K562 (cell line): ENCODE results near the gene RUSC1. TPM values are rescaled to one million over a fixed set of nuclear protein-coding genes. Genes with fewer than 3 reads are reported as not detected.
A peak's percentile ranks its signal among the peaks of the same experiment; 100 is the strongest.

Experiments used
- BCOR ChIP-seq: fragments of 450-650 bp; IDR thresholded peaks from 2 replicates; pipeline ENCODE4 v1.6.1; 2016
- BRD9 ChIP-seq: fragments of 450-650 bp; IDR thresholded peaks from 2 replicates; pipeline ENCODE4 v1.6.1; 2018; ENCODE audit warnings: low read depth; ENCODE audit not compliant: partially characterized antibody
- ELK1 ChIP-seq: sonication (generic); formaldehyde crosslinking; IDR thresholded peaks from 2 replicates; pipeline ENCODE4 v1.8.1; 2022; ENCODE audit warnings: missing genetic modification reagents
- HDGF ChIP-seq: fragments of 450-650 bp; IDR thresholded peaks from 2 replicates; pipeline ENCODE4 v1.6.1; 2016
- KDM2B ChIP-seq: fragments of 250-450 bp; sonication (Bioruptor Pico); IDR thresholded peaks from 2 replicates; pipeline ENCODE4 v1.8.0; 2021; ENCODE audit warnings: mild to moderate bottlenecking, moderate library complexity
- L3MBTL2 ChIP-seq: fragments of 450-650 bp; IDR thresholded peaks from 2 replicates; pipeline ENCODE4 v1.6.1; 2016; ENCODE audit warnings: mild to moderate bottlenecking, moderate library complexity
- NFE2L1 ChIP-seq: fragments of 450-650 bp; IDR thresholded peaks from 2 replicates; pipeline ENCODE4 v1.6.1; 2016; ENCODE audit warnings: missing genetic modification characterization, low read depth, mild to moderate bottlenecking, missing compliant biosample characterization, moderate library complexity, borderline replicate concordance
- RNF2 ChIP-seq: sonication (generic); IDR thresholded peaks from 2 replicates; pipeline ENCODE4 v1.6.1; 2016
- SUPT5H ChIP-seq: fragments of 450-650 bp; IDR thresholded peaks from 2 replicates; pipeline ENCODE4 v1.6.1; 2016
- TGIF2 ChIP-seq: sonication (generic); formaldehyde crosslinking; IDR thresholded peaks from 2 replicates; pipeline ENCODE4 v1.8.1; 2022; ENCODE audit warnings: mild to moderate bottlenecking, missing genetic modification reagents, moderate library complexity
- U2AF2 ChIP-seq: fragments of 200-400 bp; formaldehyde crosslinking; optimal IDR thresholded peaks from 2 replicates; pipeline ENCODE3; 2017; ENCODE audit warnings: low read depth, mild to moderate bottlenecking, low read length
- YBX1 ChIP-seq: fragments of 450-650 bp; IDR thresholded peaks from 2 replicates; pipeline ENCODE4 v1.7.1; 2016; ENCODE audit warnings: mild to moderate bottlenecking
- ZFP30 ChIP-seq: fragments of 250-450 bp; sonication (Bioruptor Pico); IDR thresholded peaks from 2 replicates; pipeline ENCODE4 v1.8.0; 2022; ENCODE audit warnings: moderate library complexity, mild to moderate bottlenecking, inconsistent platforms, borderline replicate concordance
- ZNF311 ChIP-seq: fragments of 250-450 bp; sonication (Bioruptor Pico); IDR thresholded peaks from 2 replicates; pipeline ENCODE4 v1.4.0; 2020; ENCODE audit warnings: mild to moderate bottlenecking, moderate library complexity
- polyA plus RNA-seq, 8 experiments: library from polyadenylated mRNA; depleted of rRNA in 4 of 8; stranded (reverse) in 5 of 8; unstranded in 3 of 8; fragments of >200 nt; fragmentation: Nextera tagmentation in 2 of 8; fragmentation: Illumina TruSeq in 1 of 8; extraction: Ambion mirVana in 2 of 8; extraction: Trizol in 1 of 8; gene quantifications; 2 replicates each; pipeline versions ENCODE4 v1.2.1 to v1.2.3, GENCODE V29; 2011 to 2014; ENCODE audit warnings: inconsistent platforms in 1 of 8, missing spikeins in 1 of 8
- total RNA-seq, 7 experiments: library from RNA; depleted of rRNA in 6 of 7; stranded (reverse); fragments of >200 nt in 6 of 7; fragmentation: Illumina TruSeq in 2 of 7; extraction: Trizol in 2 of 7; gene quantifications; 2 replicates each; pipeline versions ENCODE4 v1.2.1 to v1.2.3, GENCODE V29; 2011 to 2021; ENCODE audit warnings: low replicate concordance in 1 of 7
- TF ChIP-seq, protein P1 (sequence below), 3 experiments: fragments of 200-800 bp in 1 of 3; fragments of 250-450 bp in 1 of 3; fragments of 450-650 bp in 1 of 3; sonication (Bioruptor Pico) in 1 of 3; sonication (Bioruptor generic) in 1 of 3; formaldehyde crosslinking in 1 of 3; IDR thresholded peaks; 2 replicates each; pipeline versions ENCODE4 v1.6.1 to v1.8.0; 2016 to 2022; ENCODE audit warnings: mild to moderate bottlenecking in 2 of 3, missing genetic modification characterization in 2 of 3, missing compliant biosample characterization in 1 of 3, moderate library complexity in 1 of 3
- TF ChIP-seq, protein P2 (sequence below): sonication (generic); formaldehyde crosslinking; IDR thresholded peaks from 2 replicates; pipeline ENCODE4 v1.9.0; 2022; ENCODE audit warnings: mild to moderate bottlenecking, missing genetic modification reagents
- TF ChIP-seq, protein P3 (sequence below): fragments of 450-650 bp; IDR thresholded peaks from 2 replicates; pipeline ENCODE4 v1.6.1; 2017; ENCODE audit warnings: antibody characterized with exemption, mild to moderate bottlenecking

Gene RUSC1
- total and polyA plus RNA-seq, 9 of the 15 experiments (the other 6 are each of a cell fraction or from before 2014, with no cell fraction given): 5.7 to 68.3 (median 33.6) TPM

- TF ChIP-seq NFE2L1 (tag) (no peak), BCOR (no peak), SUPT5H (no peak; the same call in none of the 2 replicates), BRD9 (no peak), RNF2 (no peak), ELK1 (CRISPR knock-in tag) (no peak), U2AF2 (no peak), YBX1 (no peak), KDM2B (CRISPR knock-in tag) (no peak), L3MBTL2 (peak; percentile 90), TGIF2 (CRISPR knock-in tag) (no peak), ZFP30 (no peak), HDGF (no peak), ZNF311 (no peak)
- TF ChIP-seq, protein P1, sequence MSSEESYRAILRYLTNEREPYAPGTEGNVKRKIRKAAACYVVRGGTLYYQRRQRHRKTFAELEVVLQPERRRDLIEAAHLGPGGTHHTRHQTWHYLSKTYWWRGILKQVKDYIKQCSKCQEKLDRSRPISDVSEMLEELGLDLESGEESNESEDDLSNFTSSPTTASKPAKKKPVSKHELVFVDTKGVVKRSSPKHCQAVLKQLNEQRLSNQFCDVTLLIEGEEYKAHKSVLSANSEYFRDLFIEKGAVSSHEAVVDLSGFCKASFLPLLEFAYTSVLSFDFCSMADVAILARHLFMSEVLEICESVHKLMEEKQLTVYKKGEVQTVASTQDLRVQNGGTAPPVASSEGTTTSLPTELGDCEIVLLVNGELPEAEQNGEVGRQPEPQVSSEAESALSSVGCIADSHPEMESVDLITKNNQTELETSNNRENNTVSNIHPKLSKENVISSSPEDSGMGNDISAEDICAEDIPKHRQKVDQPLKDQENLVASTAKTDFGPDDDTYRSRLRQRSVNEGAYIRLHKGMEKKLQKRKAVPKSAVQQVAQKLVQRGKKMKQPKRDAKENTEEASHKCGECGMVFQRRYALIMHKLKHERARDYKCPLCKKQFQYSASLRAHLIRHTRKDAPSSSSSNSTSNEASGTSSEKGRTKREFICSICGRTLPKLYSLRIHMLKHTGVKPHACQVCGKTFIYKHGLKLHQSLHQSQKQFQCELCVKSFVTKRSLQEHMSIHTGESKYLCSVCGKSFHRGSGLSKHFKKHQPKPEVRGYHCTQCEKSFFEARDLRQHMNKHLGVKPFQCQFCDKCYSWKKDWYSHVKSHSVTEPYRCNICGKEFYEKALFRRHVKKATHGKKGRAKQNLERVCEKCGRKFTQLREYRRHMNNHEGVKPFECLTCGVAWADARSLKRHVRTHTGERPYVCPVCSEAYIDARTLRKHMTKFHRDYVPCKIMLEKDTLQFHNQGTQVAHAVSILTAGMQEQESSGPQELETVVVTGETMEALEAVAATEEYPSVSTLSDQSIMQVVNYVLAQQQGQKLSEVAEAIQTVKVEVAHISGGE (CRISPR knock-in tag; IDR thresholded peaks at IDR 0.05): peak in 1 of 3 experiments; percentile 80; a peak in 2 of 6 replicates
- TF ChIP-seq, protein P2, sequence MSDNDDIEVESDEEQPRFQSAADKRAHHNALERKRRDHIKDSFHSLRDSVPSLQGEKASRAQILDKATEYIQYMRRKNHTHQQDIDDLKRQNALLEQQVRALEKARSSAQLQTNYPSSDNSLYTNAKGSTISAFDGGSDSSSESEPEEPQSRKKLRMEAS (CRISPR knock-in tag): peak; percentile 79
- TF ChIP-seq, protein P3, sequence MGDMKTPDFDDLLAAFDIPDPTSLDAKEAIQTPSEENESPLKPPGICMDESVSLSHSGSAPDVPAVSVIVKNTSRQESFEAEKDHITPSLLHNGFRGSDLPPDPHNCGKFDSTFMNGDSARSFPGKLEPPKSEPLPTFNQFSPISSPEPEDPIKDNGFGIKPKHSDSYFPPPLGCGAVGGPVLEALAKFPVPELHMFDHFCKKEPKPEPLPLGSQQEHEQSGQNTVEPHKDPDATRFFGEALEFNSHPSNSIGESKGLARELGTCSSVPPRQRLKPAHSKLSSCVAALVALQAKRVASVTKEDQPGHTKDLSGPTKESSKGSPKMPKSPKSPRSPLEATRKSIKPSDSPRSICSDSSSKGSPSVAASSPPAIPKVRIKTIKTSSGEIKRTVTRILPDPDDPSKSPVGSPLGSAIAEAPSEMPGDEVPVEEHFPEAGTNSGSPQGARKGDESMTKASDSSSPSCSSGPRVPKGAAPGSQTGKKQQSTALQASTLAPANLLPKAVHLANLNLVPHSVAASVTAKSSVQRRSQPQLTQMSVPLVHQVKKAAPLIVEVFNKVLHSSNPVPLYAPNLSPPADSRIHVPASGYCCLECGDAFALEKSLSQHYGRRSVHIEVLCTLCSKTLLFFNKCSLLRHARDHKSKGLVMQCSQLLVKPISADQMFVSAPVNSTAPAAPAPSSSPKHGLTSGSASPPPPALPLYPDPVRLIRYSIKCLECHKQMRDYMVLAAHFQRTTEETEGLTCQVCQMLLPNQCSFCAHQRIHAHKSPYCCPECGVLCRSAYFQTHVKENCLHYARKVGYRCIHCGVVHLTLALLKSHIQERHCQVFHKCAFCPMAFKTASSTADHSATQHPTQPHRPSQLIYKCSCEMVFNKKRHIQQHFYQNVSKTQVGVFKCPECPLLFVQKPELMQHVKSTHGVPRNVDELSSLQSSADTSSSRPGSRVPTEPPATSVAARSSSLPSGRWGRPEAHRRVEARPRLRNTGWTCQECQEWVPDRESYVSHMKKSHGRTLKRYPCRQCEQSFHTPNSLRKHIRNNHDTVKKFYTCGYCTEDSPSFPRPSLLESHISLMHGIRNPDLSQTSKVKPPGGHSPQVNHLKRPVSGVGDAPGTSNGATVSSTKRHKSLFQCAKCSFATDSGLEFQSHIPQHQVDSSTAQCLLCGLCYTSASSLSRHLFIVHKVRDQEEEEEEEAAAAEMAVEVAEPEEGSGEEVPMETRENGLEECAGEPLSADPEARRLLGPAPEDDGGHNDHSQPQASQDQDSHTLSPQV: no peak; the same call in 1 of the 2 replicates
Measured at GRCh38 chr1:155308493-155309422, 11.9 kb upstream of the RUSC1 start, which contains the start of gene FDPS (continued).
